ENCODE results near the gene MGAT5B. TPM values are rescaled to one million over a fixed set of nuclear protein-coding genes. Genes with fewer than 3 reads are reported as not detected.
"Not testable (repeated sequence)": the region's sequence is repeated elsewhere in the genome, so short reads cannot be mapped to it uniquely, and the experiment has no call there.

Gene MGAT5B
- total and polyA plus RNA-seq, 11 donors, result 0.07 to 0.21 (median 0.15) TPM; not detected in 6

- TF ChIP-seq POLR2A (IDR thresholded peaks at IDR 0.05), result no peak
- TF ChIP-seq, protein P1, sequence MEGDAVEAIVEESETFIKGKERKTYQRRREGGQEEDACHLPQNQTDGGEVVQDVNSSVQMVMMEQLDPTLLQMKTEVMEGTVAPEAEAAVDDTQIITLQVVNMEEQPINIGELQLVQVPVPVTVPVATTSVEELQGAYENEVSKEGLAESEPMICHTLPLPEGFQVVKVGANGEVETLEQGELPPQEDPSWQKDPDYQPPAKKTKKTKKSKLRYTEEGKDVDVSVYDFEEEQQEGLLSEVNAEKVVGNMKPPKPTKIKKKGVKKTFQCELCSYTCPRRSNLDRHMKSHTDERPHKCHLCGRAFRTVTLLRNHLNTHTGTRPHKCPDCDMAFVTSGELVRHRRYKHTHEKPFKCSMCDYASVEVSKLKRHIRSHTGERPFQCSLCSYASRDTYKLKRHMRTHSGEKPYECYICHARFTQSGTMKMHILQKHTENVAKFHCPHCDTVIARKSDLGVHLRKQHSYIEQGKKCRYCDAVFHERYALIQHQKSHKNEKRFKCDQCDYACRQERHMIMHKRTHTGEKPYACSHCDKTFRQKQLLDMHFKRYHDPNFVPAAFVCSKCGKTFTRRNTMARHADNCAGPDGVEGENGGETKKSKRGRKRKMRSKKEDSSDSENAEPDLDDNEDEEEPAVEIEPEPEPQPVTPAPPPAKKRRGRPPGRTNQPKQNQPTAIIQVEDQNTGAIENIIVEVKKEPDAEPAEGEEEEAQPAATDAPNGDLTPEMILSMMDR (IDR thresholded peaks at IDR 0.05), result no peak
- 72 to 80% (median 76%) methylated on average over 2 of the region's 2 CpGs for WGBS, 4 donors
- no peak overlapping the region for H3K4me3 ChIP-seq
- H3K27me3 ChIP-seq, result peaks cover 0 to 39% (median 16%) of the 10 kb centered on the region in 9 donors
- intact Hi-C loops (cut with DNase I), result no loop called here
- ATAC-seq (no peak), DNase-seq (no peak)
- no peaks in the 10 kb centered on the region for H3K36me3 ChIP-seq
- peaks cover 0 to 2% (median 0%) of the 10 kb centered on the region in 12 donors for H3K4me1 ChIP-seq
- no peak overlapping the region for H3K27ac ChIP-seq
- H3K9me3 ChIP-seq, result no peaks in the 10 kb centered on the region
Measured at GRCh38 chr17:76847031-76847430, 21.2 kb upstream of the MGAT5B start.

GRCh38 chr17:76848670-76849069 is 19.5 kb upstream of the MGAT5B start:
- no peak overlapping the region for H3K27ac ChIP-seq
- WGBS, 4 donors, result 77 to 81% (median 80%) methylated on average over 8 of the region's 8 CpGs

GRCh38 chr17:76849160-76849559 is 19.0 kb upstream of the MGAT5B start:
- ATAC-seq, H3K4me3 ChIP-seq: not testable (repeated sequence)

More at GRCh38 chr17:76848670-76849069, 19.5 kb upstream of the MGAT5B start:
- no peaks in the 10 kb centered on the region for H3K4me1 ChIP-seq
- TF ChIP-seq POLR2A (IDR thresholded peaks at IDR 0.05), result no peak
- TF ChIP-seq, protein P1 (IDR thresholded peaks at IDR 0.05), result no peak
- peaks cover 0 to 37% (median 4%) of the 10 kb centered on the region in 9 donors for H3K27me3 ChIP-seq
- ATAC-seq (no peak), DNase-seq (no peak)
- no peaks in the 10 kb centered on the region for H3K9me3 ChIP-seq
- H3K4me3 ChIP-seq, result no peak overlapping the region
- no peaks in the 10 kb centered on the region for H3K36me3 ChIP-seq
- intact Hi-C loops (cut with DNase I), result no loop called here

GRCh38 chr17:76852843-76853242 is 15.4 kb upstream of the MGAT5B start:
- intact Hi-C loops (cut with DNase I), result no loop called here
- TF ChIP-seq, protein P1 (IDR thresholded peaks at IDR 0.05), result no peak
- TF ChIP-seq POLR2A (IDR thresholded peaks at IDR 0.05), result no peak
- Histone ChIP-seq H3K9me3 (no peaks in the 10 kb centered on the region), H3K4me3 (no peak overlapping the region), H3K4me1 (no peaks in the 10 kb centered on the region), H3K27me3 (peaks cover 0 to 49% (median 0%) of the 10 kb centered on the region in 9 donors), H3K27ac (no peak overlapping the region), H3K36me3 (no peaks in the 10 kb centered on the region)
- ATAC-seq, result no peak
- no peak for DNase-seq
- 57 to 62% (median 60%) methylated on average over 8 of the region's 8 CpGs for WGBS, 4 donors

More at GRCh38 chr17:76849160-76849559, 19.0 kb upstream of the MGAT5B start:
- H3K9me3 ChIP-seq; H3K36me3 ChIP-seq; H3K4me1 ChIP-seq; intact Hi-C loops (cut with DNase I); H3K27ac ChIP-seq; DNase-seq: not testable (repeated sequence)
- WGBS, 4 donors, result 89 to 95% (median 93%) methylated on average over 11 of the region's 11 CpGs
- H3K27me3 ChIP-seq, result peaks cover 0 to 40% (median under 1%) of the 10 kb centered on the region in 9 donors

GRCh38 chr17:76855105-76855504 is 13.1 kb upstream of the MGAT5B start:
- H3K4me3 ChIP-seq, result no peak overlapping the region
- 85 to 94% (median 92%) methylated on average over 3 of the region's 3 CpGs for WGBS, 4 donors
- H3K4me1 ChIP-seq, result no peaks in the 10 kb centered on the region
- TF ChIP-seq POLR2A (IDR thresholded peaks at IDR 0.05), result no peak
- TF ChIP-seq, protein P1 (IDR thresholded peaks at IDR 0.05), result no peak
- no peaks in the 10 kb centered on the region for H3K9me3 ChIP-seq
- peaks cover 0 to 49% (median 0%) of the 10 kb centered on the region in 9 donors for H3K27me3 ChIP-seq
- intact Hi-C loops (cut with DNase I), result no loop called here
- ATAC-seq (no peak), DNase-seq (no peak)
- no peak overlapping the region for H3K27ac ChIP-seq
- no peaks in the 10 kb centered on the region for H3K36me3 ChIP-seq
